H4 (cell line): ENCODE measurements around the gene SCD. TPM values are rescaled to one million over a fixed set of nuclear protein-coding genes. Genes with fewer than 3 reads are reported as not detected.

ENCODE experiments used
- DNase-seq: peaks from one replicate; pipeline ENCODE4 v3.0.0-alpha.2; 2015; ENCODE audit warnings: low spot score
- total RNA-seq: library from RNA; depleted of rRNA; stranded (reverse); fragments of >200 nt; shearing (Covaris generic); gene quantifications from 2 replicates; pipeline ENCODE4 v1.2.3, GENCODE V29; 2014; rRNA removed

Gene SCD
- total RNA-seq, 1 experiment from 2014 or later, result 512 TPM

GRCh38 chr10:100401631-100402328, 54.7 kb downstream of the SCD start:
- no peak for DNase-seq

- no peak for DNase-seq
Observed at GRCh38 chr10:100403734-100404133, 56.7 kb downstream of the SCD start.

GRCh38 chr10:100413173-100413572, 66.1 kb downstream of the SCD start:
- DNase-seq, result no peak

Other genes with a start within 250 kb of the SCD start
- gene ERLIN1, start 161.2 kb upstream of the SCD start, total RNA-seq, result 37.3 and 42.5 TPM in 2 replicates
- 17.9 and 20.1 TPM in 2 replicates for gene CHUK, start 117.6 kb upstream of the SCD start, total RNA-seq
- gene CWF19L1, start 79.6 kb upstream of the SCD start, total RNA-seq, result 31.8 and 36.7 TPM in 2 replicates
- 55.2 and 99.9 TPM in 2 replicates for gene BLOC1S2, start 60.6 kb upstream of the SCD start, total RNA-seq
- not detected in 2 replicates for gene PKD2L1, start 17.0 kb upstream of the SCD start, total RNA-seq
- gene WNT8B, start 115.8 kb downstream of the SCD start, total RNA-seq, result not detected in 2 replicates
- 0.31 and 0.33 TPM in 2 replicates for gene SEC31B, start 172.6 kb downstream of the SCD start, total RNA-seq
- gene NDUFB8, start 182.6 kb downstream of the SCD start, total RNA-seq, result 184 and 195 TPM in 2 replicates
- 5.6 and 6.4 TPM in 2 replicates for gene HIF1AN, start 188.7 kb downstream of the SCD start, total RNA-seq